Ishikawa (cell line): ENCODE measurements around the gene KREMEN1.

ENCODE experiments used
- FOXM1 ChIP-seq: IDR thresholded peaks from 2 replicates; pipeline ENCODE4 v1.6.1; 2012; ENCODE audit warnings: low read depth, borderline replicate concordance
- RAD21 ChIP-seq: IDR thresholded peaks from 2 replicates; pipeline ENCODE4 v1.6.1; 2012; ENCODE audit warnings: low read depth

DNA sequence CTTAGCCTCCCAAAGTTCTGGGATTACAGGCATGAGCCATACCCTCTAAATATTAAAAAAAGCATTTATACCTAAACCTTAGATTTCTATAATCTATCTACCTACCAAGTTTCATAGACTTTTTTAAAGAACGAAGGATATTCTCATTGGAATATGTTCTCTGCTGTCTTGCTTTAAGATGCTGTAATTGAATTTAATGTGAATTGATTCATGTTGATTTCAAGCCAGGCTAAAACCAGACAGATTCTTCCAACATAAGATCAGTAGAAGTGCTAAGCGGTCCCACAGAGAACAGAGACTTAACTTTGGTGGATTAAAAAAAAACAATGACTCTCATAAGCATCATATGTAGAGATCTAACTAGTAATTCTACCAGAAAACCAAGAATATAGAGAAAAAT is 14.2 kb downstream of the KREMEN1 start:
- TF ChIP-seq FOXM1 (no peak), RAD21 (no peak)
